Nucleus accumbens (tissue), 56 donors: ENCODE data around the gene ZBTB6.
A peak's percentile ranks its signal among the peaks of the same experiment; 100 is the strongest.

Experiments
- DNase-seq, 56 donors: peaks; one replicate each; lab custom pipeline; 2025; lab: John Stamatoyannopoulos, UW

ZBTB6 gene

GRCh38 chr9:122912964-122913673 is at the start of gene ZBTB6:
ZBTB6 (minus strand) TSS chr9:122913323; CDS start chr9:122912072, 1,251 bp downstream.
- peak; percentile 9 to 93 (median 77) for DNase-seq

- DNase-seq: no peak
Observed at GRCh38 chr9:122961139-122961538, 48.0 kb upstream of the ZBTB6 start.

- no peak for DNase-seq
Observed at GRCh38 chr9:122955961-122956360, 42.8 kb upstream of the ZBTB6 start.

- DNase-seq: no peak
Observed at GRCh38 chr9:122954253-122954691, 41.1 kb upstream of the ZBTB6 start.

GRCh38 chr9:122951056-122951455 is 37.9 kb upstream of the ZBTB6 start:
- DNase-seq: no peak

- DNase-seq: no peak
Observed at GRCh38 chr9:122950263-122950662, 37.1 kb upstream of the ZBTB6 start.

GRCh38 chr9:122949696-122950095 is 36.6 kb upstream of the ZBTB6 start:
- DNase-seq: no peak

- DNase-seq: no peak
Observed at GRCh38 chr9:122948313-122948712, 35.2 kb upstream of the ZBTB6 start.

GRCh38 chr9:122946461-122947005 is 33.4 kb upstream of the ZBTB6 start:
- no peak for DNase-seq

- no peak for DNase-seq
Observed at GRCh38 chr9:122944960-122945888, 32.1 kb upstream of the ZBTB6 start.

- peak in 6 of 56 donors; percentile 8 to 56 (median 26) for DNase-seq
Observed at GRCh38 chr9:122941582-122942234, 28.6 kb upstream of the ZBTB6 start.

GRCh38 chr9:122940749-122941581 is 27.8 kb upstream of the ZBTB6 start, which contains the start of gene RABGAP1:
RABGAP1 (plus strand) TSS chr9:122941020; CDS start chr9:122957060, 16,040 bp downstream.
- peak; percentile 81 to 99 (median 97) for DNase-seq

- DNase-seq: no peak
Observed at GRCh38 chr9:122940454-122940748, 27.3 kb upstream of the ZBTB6 start.

- no peak for DNase-seq
Observed at GRCh38 chr9:122939601-122940000, 26.5 kb upstream of the ZBTB6 start.

- DNase-seq: no peak
Observed at GRCh38 chr9:122936883-122937282, 23.8 kb upstream of the ZBTB6 start.

- no peak for DNase-seq
Observed at GRCh38 chr9:122936464-122936863, 23.3 kb upstream of the ZBTB6 start.

- DNase-seq: peak; percentile 71 to 98 (median 93)
Observed at GRCh38 chr9:122931226-122932121, 18.4 kb upstream of the ZBTB6 start, which contains the start of gene ZBTB26. ZBTB26 (minus strand) TSS chr9:122931512; CDS start chr9:122919934, 11,578 bp downstream.

GRCh38 chr9:122930541-122931225 is 17.6 kb upstream of the ZBTB6 start:
- no peak for DNase-seq
